Heart right ventricle (tissue), 16 donors: Measurements from ENCODE around the gene FRZB. TPM values are rescaled to one million over a fixed set of nuclear protein-coding genes. Genes with fewer than 3 reads are reported as not detected.

Source experiments
- ATAC-seq, 8 donors: fragments of 200-7000 bp; cut with Tn5 transposase; one replicate each; pipeline ENCODE4 v1.9.1; 2020; ENCODE audit warnings: mild to moderate bottlenecking in 8 of 8, moderate library complexity in 8 of 8, moderate number of reproducible peaks in 1 of 8
- DNase-seq, 2 donors: peaks; one replicate each; pipeline ENCODE4 v3.0.0-alpha.2; 2020
- H3K27ac ChIP-seq, 10 donors: fragments of 200-600 bp; sonication (generic) in 2 of 10; one replicate each; pipeline versions ENCODE4 v1.5.0 to v1.8.0; 2020 to 2022; ENCODE audit warnings: mild to moderate bottlenecking in 3 of 10
- H3K27me3 ChIP-seq, 7 donors: fragments of 200-600 bp; one replicate each; pipeline ENCODE4 v1.8.0; 2021 to 2022; ENCODE audit warnings: mild to moderate bottlenecking in 2 of 7
- H3K36me3 ChIP-seq, 9 donors: fragments of 200-600 bp; sonication (generic) in 1 of 9; one replicate each; pipeline versions ENCODE4 v1.5.0 to v1.8.0; 2020 to 2022; ENCODE audit warnings: mild to moderate bottlenecking in 2 of 9
- H3K4me1 ChIP-seq, 9 donors: fragments of 200-600 bp; sonication (generic) in 1 of 9; one replicate each; pipeline versions ENCODE4 v1.5.0 to v1.8.0; 2020 to 2022; ENCODE audit warnings: mild to moderate bottlenecking in 4 of 9
- H3K4me3 ChIP-seq, 10 donors: fragments of 200-600 bp; sonication (generic) in 2 of 10; one replicate each; pipeline versions ENCODE4 v1.5.0 to v1.8.0; 2020 to 2022; ENCODE audit warnings: mild to moderate bottlenecking in 7 of 10, moderate library complexity in 2 of 10
- H3K9me3 ChIP-seq, 11 donors: fragments of 200-600 bp in 10 of 11; sonication (generic) in 2 of 11; one replicate each; pipeline versions ENCODE4 v1.5.0 to v1.8.0; 2013 to 2022; ENCODE audit warnings: mild to moderate bottlenecking in 2 of 11, control low read depth in 1 of 11, moderate library complexity in 1 of 11
- CTCF ChIP-seq, 9 donors: fragments of 200-600 bp; sonication (generic) in 2 of 9; IDR thresholded peaks; one replicate each; pipeline versions ENCODE4 v1.5.0 to v1.8.0; 2021 to 2022; ENCODE audit warnings: antibody characterized with exemption in 9 of 9, mild to moderate bottlenecking in 5 of 9, moderate library complexity in 1 of 9
- WGBS, 2 donors: extraction: QIAGEN DNeasy Blood & Tissue Kit; methylation state at CpG; one replicate each; pipeline ENCODE4 v1.1.7; 2013; ENCODE audit warnings: inconsistent platforms in 1 of 2; 5-methylcytosine and 5-hydroxymethylcytosine counted together
- intact Hi-C, 10 donors: fragments of 100-400 bp; cut with DNase I; formaldehyde crosslinking; loops; one replicate each; pipeline versions ENCODE4 v1.11.1 to v1.14.2; 2022
- polyA plus RNA-seq, 2 donors: library from polyadenylated mRNA; stranded (reverse); fragments of 200-250 nt; gene quantifications; one replicate each; pipeline ENCODE4 v1.2.3, GENCODE V29; 2013
- total RNA-seq, 10 donors: library from RNA; stranded (reverse); fragmentation: NEBNext Ultra II Directional in 3 of 10; extraction: Animal tissue kit (Norgen Biotek cat#: 25700) in 3 of 10; gene quantifications; one replicate each; pipeline versions ENCODE4 v1.2.1 to v1.2.4, GENCODE V29; 2021 to 2023
- donor health status: Arrhythmogenic right ventricular cardiomyopathy.
- donor health status: ischemic (EF 13 %, LVEDD 7.1; RV severe dilation, severe dysfunction).
- donor health status: healthy with polysubstance abuse.
- donor health status: DM: no; HTN: yes; CAD: no.
- donor health status: DM: no; HTN: no; CAD: no.
- donor health status: ischemic (EF 25% LVEDD 6.9; RV normal size, moderate dysfunction).
- donor health status: ischemic (EF 25% LVEDD 5.7; RV mildly dilated, moderate dysfunction).
- donor health status: healthy.
- donor health status: DM: yes; HTN: yes; CAD: no.
- donor health status: Ischemic cardiomyopathy.
- donor health status: ischemic (EF 35%, LVEDD 5.7; RV mildly dilated, moderate dysfunction).
- donor health status: nonischemic (EF 11% LVEDD 7.7; RV severe dilation, severe dysfunction).
- donor health status: DM: yes; HTN: yes; CAD: no.
- donor health status: PGD.
- donor health status: ischemic (EF 29% LVEDD 5.4; RV normal size, mild dysfunction).
- donor health status: nonischemic (EF 23%, LVEDD 6.1; RV moderate dilation, normal function).

Gene FRZB
- total and polyA plus RNA-seq, 12 donors, result 0.85 to 5.7 (median 2.2) TPM

- Histone ChIP-seq H3K36me3 (peaks cover 0 to 58% (median 5%) of the 10 kb centered on the region in 9 donors), H3K4me1 (no peaks in the 10 kb centered on the region), H3K27me3 (no peaks in the 10 kb centered on the region), H3K4me3 (no peak overlapping the region), H3K9me3 (no peaks in the 10 kb centered on the region), H3K27ac (peak overlapping the region in 1 of 10 donors; percentile 13)
- ATAC-seq (peak in 1 of 8 donors; percentile 35), DNase-seq (no peak)
- WGBS, 2 donors, result 66 to 71% methylated on average over 7 of the region's 7 CpGs
- intact Hi-C loops, result loop anchor here in 1 of 10 donors (10.0 kb wide), 1 partner anchor 122 kb away; no protein-coding TSS in a partner anchor
- TF ChIP-seq CTCF (IDR thresholded peaks at IDR 0.05), result no peak
Observed at GRCh38 chr2:182907081-182907830, 40.8 kb upstream of the FRZB start.

- Histone ChIP-seq H3K27ac (no peak overlapping the region), H3K27me3 (no peaks in the 10 kb centered on the region), H3K36me3 (peaks cover 0 to 50% (median 5%) of the 10 kb centered on the region in 9 donors), H3K4me3 (no peak overlapping the region), H3K4me1 (no peaks in the 10 kb centered on the region), H3K9me3 (no peaks in the 10 kb centered on the region)
- ATAC-seq, result no peak
- no peak for TF ChIP-seq CTCF (IDR thresholded peaks at IDR 0.05)
- intact Hi-C loops, result loop anchor here in 1 of 10 donors (10.0 kb wide), 1 partner anchor 122 kb away; no protein-coding TSS in a partner anchor
- no peak for DNase-seq
Observed at GRCh38 chr2:182906454-182906853, 40.0 kb upstream of the FRZB start.

- 83 to 92% methylated on average over 1 of the region's 1 CpG for WGBS, 2 donors
Observed at GRCh38 chr2:182904844-182905243, 38.4 kb upstream of the FRZB start.

GRCh38 chr2:182903566-182903965 lies 37.1 kb upstream of the FRZB start:
- peaks cover 0 to 25% (median 0%) of the 10 kb centered on the region in 9 donors for H3K36me3 ChIP-seq
- no peaks in the 10 kb centered on the region for H3K4me1 ChIP-seq
- DNase-seq, result no peak
- H3K27ac ChIP-seq, result no peak overlapping the region
- ATAC-seq, result peak in 4 of 8 donors; percentile 32 to 53 (median 35)
- no peaks in the 10 kb centered on the region for H3K9me3 ChIP-seq
- H3K4me3 ChIP-seq, result no peak overlapping the region
- no peaks in the 10 kb centered on the region for H3K27me3 ChIP-seq
- TF ChIP-seq CTCF (IDR thresholded peaks at IDR 0.05), result no peak
- WGBS, 2 donors, result 62 to 68% methylated on average over 2 of the region's 2 CpGs
- intact Hi-C loops, result loop anchor here in 1 of 10 donors (10.0 kb wide), 1 partner anchor 119 kb away; no protein-coding TSS in a partner anchor

More at GRCh38 chr2:182904844-182905243, 38.4 kb upstream of the FRZB start:
- Histone ChIP-seq H3K27me3 (no peaks in the 10 kb centered on the region), H3K9me3 (no peaks in the 10 kb centered on the region), H3K4me3 (no peak overlapping the region), H3K4me1 (no peaks in the 10 kb centered on the region), H3K36me3 (peaks cover 0 to 36% (median 4%) of the 10 kb centered on the region in 9 donors), H3K27ac (no peak overlapping the region)
- TF ChIP-seq CTCF (IDR thresholded peaks at IDR 0.05), result no peak
- DNase-seq (no peak), ATAC-seq (no peak)
- intact Hi-C loops, result loop anchor here in 1 of 10 donors (10.0 kb wide), 1 partner anchor 120 kb away; no protein-coding TSS in a partner anchor
